HG02870 (cell line): ENCODE measurements around the gene CASP9.
"Not testable (repeated sequence)": the region's sequence is repeated elsewhere in the genome, so short reads cannot be mapped to it uniquely, and the experiment has no call there.

Experiments
- ATAC-seq: cut with Tn5 transposase; IDR thresholded peaks from one replicate; pipeline ENCODE4 v1.9.1; 2021; ENCODE audit warnings: mild to moderate bottlenecking, moderate library complexity; ENCODE audit not compliant: unreplicated experiment

The CASP9 gene

DNA sequence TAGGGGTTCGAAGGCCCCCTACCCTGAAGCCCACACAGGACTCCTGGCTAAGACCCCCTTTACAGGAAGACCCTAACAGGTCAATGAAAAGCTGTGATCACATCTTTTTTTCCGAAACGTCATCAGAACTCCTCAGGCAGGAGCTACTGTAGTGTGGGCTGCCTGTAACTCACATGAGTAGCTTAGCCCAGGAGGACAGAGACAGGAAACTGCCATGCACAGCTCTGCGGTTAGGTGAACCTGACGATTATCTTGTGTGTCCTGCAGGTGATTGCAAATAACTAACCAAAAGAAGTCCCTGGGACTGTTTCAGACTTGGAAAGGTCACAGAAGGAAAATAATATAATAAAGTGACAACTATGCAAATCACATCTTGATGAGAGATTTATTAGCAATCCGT lies 52.3 kb downstream of the CASP9 start:
- not testable (repeated sequence) for ATAC-seq

DNA sequence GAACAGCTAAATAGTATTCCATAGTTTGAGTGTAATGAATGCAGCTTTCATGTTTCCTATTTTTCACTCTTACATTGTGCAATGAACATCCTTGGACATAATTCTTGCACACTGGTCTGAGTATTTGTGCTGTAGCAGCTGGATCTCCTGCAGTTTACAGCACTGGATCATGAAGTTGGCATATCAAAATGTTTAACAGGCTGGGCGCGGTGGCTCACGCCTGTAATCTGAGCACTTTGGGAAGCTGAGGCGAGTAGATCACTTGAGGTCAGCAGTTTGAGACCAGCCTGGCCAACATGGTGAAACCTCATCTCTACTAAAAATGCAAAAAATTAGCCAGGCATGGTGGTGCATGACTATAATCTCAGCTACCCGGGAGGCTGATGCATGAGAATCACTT lies 52.9 kb downstream of the CASP9 start:
- not testable (repeated sequence) for ATAC-seq

GRCh38 chr1:15469821-15470448 lies 54.1 kb downstream of the CASP9 start:
- ATAC-seq: not testable (repeated sequence)

- ATAC-seq: no peak
Measured at GRCh38 chr1:15469361-15469760, 54.7 kb downstream of the CASP9 start.

DNA sequence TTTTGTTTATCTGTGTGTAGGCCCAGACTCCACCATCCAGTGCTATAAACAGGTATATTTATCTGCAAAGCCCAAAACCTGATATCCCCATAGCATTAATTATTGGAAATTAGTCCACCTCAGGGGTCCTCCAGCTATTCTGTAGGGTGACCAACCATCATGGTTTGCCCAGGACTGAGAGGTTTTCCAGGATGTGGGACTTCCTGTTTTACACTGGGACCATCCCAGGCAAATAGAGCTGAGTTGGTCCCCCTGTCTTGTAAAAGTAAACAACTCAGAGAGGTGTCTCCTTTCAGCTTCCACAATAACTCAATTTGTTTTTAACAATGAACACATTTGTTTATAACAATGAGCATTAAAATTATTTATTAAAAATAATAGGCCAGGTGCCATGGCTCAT lies 55.9 kb downstream of the CASP9 start:
- ATAC-seq: no peak

DNA sequence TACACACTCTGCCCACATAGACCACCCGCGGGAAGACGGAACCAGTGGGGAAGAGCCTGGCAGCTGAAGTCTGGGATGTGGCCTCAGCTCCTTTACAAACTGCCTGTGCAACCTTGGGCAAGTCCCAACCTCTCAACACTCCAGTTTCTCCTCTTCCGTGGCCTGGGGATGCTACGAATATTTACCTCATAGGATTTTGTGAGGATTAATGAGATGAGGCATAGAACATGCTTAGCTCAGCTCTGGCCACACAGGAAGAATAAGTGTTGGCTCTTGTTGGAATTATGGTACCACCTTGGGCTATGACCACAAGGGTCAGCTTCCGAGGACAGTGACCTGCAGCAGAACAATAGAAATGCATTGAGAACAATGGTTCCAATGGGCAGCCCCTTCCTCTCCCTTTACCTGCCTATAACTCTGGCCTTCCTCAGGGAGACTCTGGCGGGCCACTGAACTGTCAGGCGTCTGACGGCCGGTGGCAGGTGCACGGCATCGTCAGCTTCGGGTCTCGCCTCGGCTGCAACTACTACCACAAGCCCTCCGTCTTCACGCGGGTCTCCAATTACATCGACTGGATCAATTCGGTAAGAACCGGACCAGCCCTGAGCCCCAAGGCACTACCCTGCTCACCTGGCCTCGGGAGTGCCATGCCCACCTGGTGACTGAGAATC lies 56.9 kb downstream of the CASP9 start:
- ATAC-seq: not testable (repeated sequence)

DNA sequence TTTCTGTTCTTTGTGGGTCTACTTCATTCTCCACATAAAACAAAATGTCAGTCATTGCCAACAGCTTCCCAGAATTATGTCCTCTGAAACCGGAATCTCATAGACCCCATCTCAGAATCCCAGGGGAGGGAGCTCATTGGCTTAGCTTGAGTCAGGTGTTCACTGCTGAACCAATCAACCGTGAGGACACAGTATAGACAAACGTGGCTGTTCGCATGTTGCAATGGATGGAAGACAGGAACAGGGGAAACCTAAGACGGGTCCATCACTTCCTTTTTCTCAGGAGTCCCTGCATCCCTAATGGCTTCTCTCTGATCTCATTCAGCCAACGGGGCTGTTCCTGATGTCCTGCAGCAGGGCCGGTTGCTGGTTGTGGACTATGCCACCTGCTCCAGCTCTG lies 58.3 kb downstream of the CASP9 start:
- no peak for ATAC-seq

- ATAC-seq: not testable (repeated sequence)
Measured at GRCh38 chr1:15463926-15464322, 60.1 kb downstream of the CASP9 start.

DNA sequence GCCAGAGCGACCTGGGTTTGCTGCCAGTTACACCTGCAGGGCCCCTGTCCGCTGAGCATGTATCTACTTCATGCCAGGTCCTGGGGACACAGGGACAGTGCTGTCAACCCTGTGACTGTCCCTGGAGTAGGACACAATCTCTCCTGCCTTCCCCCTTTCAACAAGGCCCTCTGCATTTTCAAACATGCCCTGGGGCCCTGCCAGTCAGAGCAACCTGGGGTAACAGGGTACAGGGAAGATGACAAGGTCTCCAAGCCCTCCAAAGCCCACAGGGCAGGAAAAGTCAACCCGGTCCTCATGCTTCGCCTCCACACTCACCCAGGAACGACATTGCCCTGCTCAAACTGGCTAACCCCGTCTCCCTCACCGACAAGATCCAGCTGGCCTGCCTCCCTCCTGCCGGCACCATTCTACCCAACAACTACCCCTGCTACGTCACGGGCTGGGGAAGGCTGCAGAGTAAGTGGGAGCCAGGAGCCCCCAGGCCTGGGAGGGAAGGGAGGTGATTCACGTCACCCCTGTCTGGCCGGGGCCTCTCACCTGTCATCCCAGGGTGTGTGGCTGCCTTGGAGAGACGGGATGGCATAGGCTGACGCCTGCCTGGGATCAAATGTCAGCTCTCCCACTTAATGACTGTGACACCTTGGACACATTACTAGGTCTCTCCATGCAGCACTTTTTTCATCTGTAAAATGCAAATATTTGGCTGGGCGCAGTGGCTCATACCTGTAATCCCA lies 60.8 kb downstream of the CASP9 start:
- ATAC-seq: not testable (repeated sequence)

- no peak for ATAC-seq
Measured at GRCh38 chr1:15460708-15461095, 63.3 kb downstream of the CASP9 start.

- no peak for ATAC-seq
Measured at GRCh38 chr1:15459771-15460707, 64.0 kb downstream of the CASP9 start.

DNA sequence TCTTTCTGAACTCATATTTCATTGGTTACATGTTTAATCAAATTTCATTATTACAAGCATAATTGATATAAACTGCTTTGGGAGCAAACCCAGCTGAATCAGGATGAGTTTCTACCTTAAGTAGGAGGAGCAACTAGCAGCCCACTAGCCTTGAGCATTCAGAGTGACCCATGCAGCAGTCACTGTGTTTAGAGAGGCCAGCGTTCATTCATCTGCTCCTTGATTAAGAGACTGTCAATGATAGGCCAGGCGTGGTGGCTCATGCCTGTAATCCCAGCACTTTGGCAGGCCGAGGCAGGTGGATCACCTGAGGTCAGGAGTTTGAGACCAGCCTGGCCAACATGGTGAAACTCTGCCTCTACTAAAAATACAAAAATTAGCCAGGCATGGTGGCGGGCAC lies 65.6 kb downstream of the CASP9 start:
- ATAC-seq: not testable (repeated sequence)

- no peak for ATAC-seq
Measured at GRCh38 chr1:15457585-15457984, 66.4 kb downstream of the CASP9 start.

- no peak for ATAC-seq
Measured at GRCh38 chr1:15456313-15456954, 67.6 kb downstream of the CASP9 start, which contains the start of gene CELA2A. Gene CELA2A, plus strand, starts transcription at chr1:15456732. Its CDS starts 22 bp downstream, at chr1:15456754.

GRCh38 chr1:15455522-15455921 lies 68.5 kb downstream of the CASP9 start:
- ATAC-seq: no peak

- ATAC-seq: no peak
Measured at GRCh38 chr1:15454256-15454655, 69.8 kb downstream of the CASP9 start.

DNA sequence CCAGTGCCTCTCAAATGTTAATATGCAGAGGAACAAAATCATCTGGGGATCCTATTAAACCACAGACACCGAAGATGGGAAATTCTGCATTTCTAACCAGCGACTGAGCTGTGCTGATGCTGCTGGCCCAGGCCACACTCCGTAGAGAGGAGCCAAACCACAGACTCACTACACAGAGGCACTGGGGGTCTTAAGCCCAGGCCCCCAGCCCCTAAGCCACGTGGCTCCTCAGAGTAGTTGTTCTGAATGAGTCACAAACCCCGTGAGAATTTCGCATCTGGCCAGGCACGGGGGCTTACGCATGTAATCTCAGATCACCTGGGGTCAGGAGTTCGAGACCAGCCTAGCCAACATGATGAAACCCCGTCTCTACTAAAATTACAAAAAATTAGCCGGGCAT lies 70.3 kb downstream of the CASP9 start:
- ATAC-seq: no peak

DNA sequence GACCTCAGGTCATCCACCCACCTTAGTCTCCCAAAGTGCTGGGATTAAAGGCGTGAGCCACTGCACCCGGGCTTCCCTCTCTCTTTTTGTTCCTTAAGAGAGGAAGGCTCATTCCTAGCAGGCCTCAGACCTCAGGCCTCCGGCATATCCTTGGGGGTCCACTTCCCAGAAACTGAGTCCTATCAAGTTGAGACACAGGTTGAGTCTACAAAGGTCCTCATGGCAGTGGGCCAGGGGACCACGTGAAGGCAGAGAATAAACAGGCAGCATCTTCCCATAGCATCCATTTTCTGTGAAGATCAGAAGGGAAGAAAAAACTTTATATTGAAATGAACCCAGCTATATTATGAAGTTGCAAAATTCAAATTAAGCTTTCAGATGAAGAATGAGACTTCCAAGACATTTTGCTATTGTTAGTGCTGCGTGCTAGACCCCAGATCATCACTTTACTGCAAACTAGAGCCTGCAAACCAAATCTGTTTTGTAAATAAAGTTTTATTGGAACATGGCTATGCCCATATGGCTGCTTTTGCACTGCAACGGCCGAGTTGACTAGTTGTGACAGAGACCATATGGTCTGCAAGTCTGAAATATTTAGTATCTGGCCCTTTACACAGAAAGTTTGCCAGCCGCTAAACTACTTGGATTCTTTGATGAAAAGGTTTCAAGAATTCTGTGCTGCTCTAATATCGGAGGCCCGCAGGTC lies 71.0 kb downstream of the CASP9 start:
- no peak for ATAC-seq

GRCh38 chr1:15452216-15452615 lies 71.8 kb downstream of the CASP9 start:
- ATAC-seq: no peak
